Measurements from ENCODE around the gene MBOAT1. TPM values are rescaled to one million over a fixed set of nuclear protein-coding genes. Genes with fewer than 3 reads are reported as not detected.
"Not testable (repeated sequence)": the region's sequence is repeated elsewhere in the genome, so short reads cannot be mapped to it uniquely, and the experiment has no call there.

Gene MBOAT1
- total RNA-seq, 2 experiments from 2014 or later: 13.4 to 14.0 TPM

- H3K27ac Mint-ChIP-seq: no peak overlapping the region
- H3K9me3 Mint-ChIP-seq: no peaks in the 10 kb centered on the region
- H3K27me3 Mint-ChIP-seq: no peaks in the 10 kb centered on the region
- no peak overlapping the region for H3K4me3 Mint-ChIP-seq
- no peak for DNase-seq
- no peaks in the 10 kb centered on the region for H3K36me3 Mint-ChIP-seq
- ChIA-PET CTCF (interaction anchor here (0.8 kb wide), 1 partner anchor 73 kb away, joined by 4 read pairs; no protein-coding TSS in a partner anchor), POLR2A (no interaction called here)
- peaks cover 24% of the 10 kb centered on the region for H3K4me1 Mint-ChIP-seq (ENCODE audit: low read depth)
- intact Hi-C loops (cut with micrococcal nuclease): no loop called here
Measured at GRCh38 chr6:20198775-20199174, 13.5 kb downstream of the MBOAT1 start.

GRCh38 chr6:20198156-20198774 lies 14.0 kb downstream of the MBOAT1 start:
- H3K4me3 Mint-ChIP-seq: no peak overlapping the region
- ChIA-PET CTCF (interaction anchor here (0.8 kb wide), 1 partner anchor 72 kb away, joined by 4 read pairs; no protein-coding TSS in a partner anchor), POLR2A (interaction anchor here (1.0 kb wide), 1 partner anchor 15 kb away, joined by 4 read pairs; the partner anchor contains the start of gene MBOAT1)
- no peak for DNase-seq
- no peak overlapping the region for H3K27ac Mint-ChIP-seq
- H3K36me3 Mint-ChIP-seq: peaks cover under 1% of the 10 kb centered on the region
- no peaks in the 10 kb centered on the region for H3K9me3 Mint-ChIP-seq
- peaks cover 20% of the 10 kb centered on the region for H3K4me1 Mint-ChIP-seq (ENCODE audit: low read depth)
- H3K27me3 Mint-ChIP-seq: no peaks in the 10 kb centered on the region
- intact Hi-C loops (cut with micrococcal nuclease): no loop called here

GRCh38 chr6:20197251-20197650 lies 15.0 kb downstream of the MBOAT1 start:
- ChIA-PET CTCF (no interaction called here), POLR2A (interaction anchor here (1.0 kb wide), 1 partner anchor 16 kb away, joined by 4 read pairs; the partner anchor contains the start of gene MBOAT1)
- no peaks in the 10 kb centered on the region for H3K9me3 Mint-ChIP-seq
- H3K4me3 Mint-ChIP-seq: no peak overlapping the region
- DNase-seq: no peak
- H3K27ac Mint-ChIP-seq: no peak overlapping the region
- peaks cover 19% of the 10 kb centered on the region for H3K4me1 Mint-ChIP-seq (ENCODE audit: low read depth)
- intact Hi-C loops (cut with micrococcal nuclease): no loop called here
- H3K27me3 Mint-ChIP-seq: no peaks in the 10 kb centered on the region
- H3K36me3 Mint-ChIP-seq: peaks cover 5% of the 10 kb centered on the region

- CTCF ChIA-PET: no interaction called here
- Mint-ChIP-seq H3K27me3 (no peaks in the 10 kb centered on the region), H3K4me1 (ENCODE audit: low read depth) (peaks cover 10% of the 10 kb centered on the region), H3K9me3 (no peaks in the 10 kb centered on the region), H3K4me3 (no peak overlapping the region), H3K27ac (no peak overlapping the region), H3K36me3 (peaks cover 9% of the 10 kb centered on the region)
- DNase-seq: no peak
- POLR2A ChIA-PET: interaction anchor here (0.6 kb wide), 1 partner anchor 45 kb away, joined by 4 read pairs; no protein-coding TSS in a partner anchor
- intact Hi-C loops (cut with micrococcal nuclease): no loop called here
Measured at GRCh38 chr6:20192625-20193024, 19.6 kb downstream of the MBOAT1 start.

- ChIA-PET POLR2A (interaction anchor here (0.6 kb wide), 1 partner anchor 44 kb away, joined by 4 read pairs; no protein-coding TSS in a partner anchor), CTCF (no interaction called here)
- H3K36me3 Mint-ChIP-seq: peaks cover 9% of the 10 kb centered on the region
- no peak overlapping the region for H3K27ac Mint-ChIP-seq
- intact Hi-C loops (cut with micrococcal nuclease): no loop called here
- peaks cover 14% of the 10 kb centered on the region for H3K4me1 Mint-ChIP-seq (ENCODE audit: low read depth)
- no peak overlapping the region for H3K4me3 Mint-ChIP-seq
- DNase-seq: no peak
- H3K27me3 Mint-ChIP-seq: no peaks in the 10 kb centered on the region
- no peaks in the 10 kb centered on the region for H3K9me3 Mint-ChIP-seq
Measured at GRCh38 chr6:20191992-20192391, 20.3 kb downstream of the MBOAT1 start.

DNA sequence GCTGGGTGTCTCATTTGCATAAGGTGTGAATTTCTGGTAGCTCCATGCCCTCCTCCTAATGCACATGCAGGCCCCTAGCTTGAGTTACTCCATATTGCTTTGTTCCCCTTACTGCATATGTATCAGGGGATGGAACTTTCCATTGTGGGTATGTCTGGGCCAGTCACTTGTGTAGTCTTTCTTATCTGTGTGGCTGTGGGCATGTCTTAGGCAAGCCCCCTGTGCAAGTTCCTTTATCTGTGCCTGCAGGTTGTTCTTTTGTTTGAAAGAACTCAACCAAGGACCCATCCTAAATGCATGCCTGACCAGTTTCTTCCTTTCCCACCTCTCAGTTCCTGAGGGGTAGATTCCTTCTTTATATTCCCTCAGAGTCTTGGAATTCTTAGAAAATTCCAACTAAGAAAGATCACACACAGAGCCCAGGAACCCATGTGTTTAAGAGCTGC lies 23.6 kb downstream of the MBOAT1 start:
- H3K27ac Mint-ChIP-seq: no peak overlapping the region
- no peaks in the 10 kb centered on the region for H3K27me3 Mint-ChIP-seq
- H3K4me1 Mint-ChIP-seq (ENCODE audit: low read depth): peaks cover 15% of the 10 kb centered on the region
- peaks cover 13% of the 10 kb centered on the region for H3K36me3 Mint-ChIP-seq
- POLR2A ChIA-PET: no interaction called here
- H3K9me3 Mint-ChIP-seq: no peaks in the 10 kb centered on the region
- DNase-seq: no peak
- CTCF ChIA-PET: no interaction called here
- intact Hi-C loops (cut with micrococcal nuclease): no loop called here
- no peak overlapping the region for H3K4me3 Mint-ChIP-seq

DNA sequence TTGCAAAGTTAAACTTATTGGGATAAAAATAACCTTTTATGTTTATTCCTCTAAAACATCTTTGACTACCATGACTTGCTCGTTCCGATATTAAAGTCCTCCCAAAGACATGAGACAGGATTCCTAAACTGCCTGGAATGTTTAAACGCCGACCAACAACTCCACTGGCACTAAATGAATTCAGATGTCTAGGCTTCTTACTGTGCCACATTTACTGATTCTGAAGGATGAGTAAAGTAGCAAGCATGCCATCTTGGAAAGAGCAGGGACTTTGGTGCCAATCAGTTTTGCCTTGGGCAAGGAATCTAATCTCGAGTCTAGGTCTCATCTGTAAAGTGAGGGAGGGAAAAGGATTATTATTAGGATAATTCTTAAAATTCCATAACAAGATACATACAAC lies 25.3 kb downstream of the MBOAT1 start:
- H3K36me3 Mint-ChIP-seq: peaks cover 10% of the 10 kb centered on the region
- DNase-seq: no peak
- no peak overlapping the region for H3K4me3 Mint-ChIP-seq
- peaks cover 7% of the 10 kb centered on the region for H3K4me1 Mint-ChIP-seq (ENCODE audit: low read depth)
- POLR2A ChIA-PET: no interaction called here
- no peak overlapping the region for H3K27ac Mint-ChIP-seq
- no peaks in the 10 kb centered on the region for H3K9me3 Mint-ChIP-seq
- intact Hi-C loops (cut with micrococcal nuclease): no loop called here
- CTCF ChIA-PET: no interaction called here
- no peaks in the 10 kb centered on the region for H3K27me3 Mint-ChIP-seq

DNA sequence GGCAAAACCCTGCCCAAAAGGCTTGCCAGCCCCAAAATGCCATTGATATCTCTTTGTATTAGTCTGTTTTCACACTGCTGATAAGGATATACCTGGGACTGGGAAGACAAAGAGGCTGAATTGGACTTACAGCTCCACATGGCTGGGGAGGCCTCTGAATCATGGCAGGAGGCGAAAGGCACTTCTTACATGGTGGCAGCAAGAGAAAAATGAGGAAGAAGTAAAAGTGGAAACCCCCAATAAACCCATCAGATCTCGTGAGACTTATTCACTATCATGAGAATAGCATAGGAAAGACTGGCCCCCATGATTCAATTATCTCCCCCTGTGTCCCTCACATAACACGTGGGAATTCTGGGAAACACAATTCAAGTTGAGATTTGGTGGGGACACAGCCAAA lies 28.6 kb downstream of the MBOAT1 start:
- Mint-ChIP-seq H3K9me3 (no peaks in the 10 kb centered on the region), H3K4me1 (ENCODE audit: low read depth) (peaks cover 7% of the 10 kb centered on the region), H3K36me3 (peaks cover 12% of the 10 kb centered on the region), H3K27ac (no peak overlapping the region), H3K4me3 (no peak overlapping the region), H3K27me3 (no peaks in the 10 kb centered on the region)
- intact Hi-C loops (cut with micrococcal nuclease): no loop called here
- no peak for DNase-seq
- POLR2A ChIA-PET: no interaction called here
- CTCF ChIA-PET: no interaction called here

DNA sequence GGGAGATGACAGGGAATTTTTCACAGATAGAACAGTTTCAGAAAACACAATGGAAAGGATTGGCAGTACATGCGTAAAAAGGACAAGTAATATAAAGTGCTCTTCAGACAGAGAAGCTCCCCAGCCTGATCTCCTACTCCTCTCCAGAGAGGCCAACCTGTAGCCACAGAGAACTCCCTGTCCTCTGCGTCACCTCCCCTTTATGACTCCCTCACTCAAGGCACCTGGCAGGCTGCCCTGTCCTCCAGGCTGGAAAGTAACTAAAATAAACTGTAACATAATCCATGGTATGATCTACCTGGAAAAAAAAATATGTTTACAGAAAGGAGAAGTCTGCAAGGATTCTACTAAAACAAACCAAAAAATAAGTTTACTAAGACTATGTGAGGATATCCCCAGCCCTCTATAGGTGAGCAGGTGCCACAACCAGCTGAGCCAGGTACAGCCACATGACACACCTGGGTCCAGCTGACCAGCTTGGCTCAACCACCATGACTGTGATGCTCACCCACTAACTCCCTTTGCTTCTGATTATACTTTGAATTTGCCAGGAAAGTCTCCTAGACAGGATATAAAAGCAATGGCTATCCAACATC lies 29.2 kb downstream of the MBOAT1 start:
- Mint-ChIP-seq H3K4me3 (no peak overlapping the region), H3K27me3 (no peaks in the 10 kb centered on the region), H3K9me3 (no peaks in the 10 kb centered on the region), H3K27ac (no peak overlapping the region), H3K36me3 (peaks cover 12% of the 10 kb centered on the region), H3K4me1 (ENCODE audit: low read depth) (peaks cover 7% of the 10 kb centered on the region)
- CTCF ChIA-PET: no interaction called here
- intact Hi-C loops (cut with micrococcal nuclease): no loop called here
- POLR2A ChIA-PET: no interaction called here
- DNase-seq: no peak

GRCh38 chr6:20182069-20182468 lies 30.2 kb downstream of the MBOAT1 start:
- Mint-ChIP-seq H3K4me3 (no peak overlapping the region), H3K27me3 (no peaks in the 10 kb centered on the region), H3K4me1 (ENCODE audit: low read depth) (peaks cover 3% of the 10 kb centered on the region), H3K9me3 (no peaks in the 10 kb centered on the region), H3K36me3 (peaks cover 12% of the 10 kb centered on the region), H3K27ac (no peak overlapping the region)
- CTCF ChIA-PET: no interaction called here
- DNase-seq: no peak
- POLR2A ChIA-PET: no interaction called here
- intact Hi-C loops (cut with micrococcal nuclease): no loop called here

DNA sequence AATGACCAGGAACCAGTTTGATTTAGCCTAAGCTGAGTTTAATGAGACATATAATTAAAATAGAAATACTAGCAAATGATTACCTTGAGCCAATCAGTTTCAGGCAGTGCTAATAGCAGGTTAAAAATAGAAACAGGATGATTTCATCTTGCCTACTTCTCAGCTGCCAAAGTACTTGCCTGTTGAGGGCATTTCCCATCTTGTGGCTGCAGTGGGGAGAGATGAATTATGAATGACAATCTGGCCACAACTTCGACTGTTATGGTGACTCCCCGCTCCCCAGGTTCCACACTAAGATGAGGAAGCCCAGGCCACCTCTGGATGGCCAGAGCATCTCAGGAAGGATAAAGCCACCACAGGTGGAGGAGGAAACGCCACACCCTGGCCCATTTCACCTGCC lies 31.3 kb downstream of the MBOAT1 start:
- no peaks in the 10 kb centered on the region for H3K9me3 Mint-ChIP-seq
- H3K4me1 Mint-ChIP-seq (ENCODE audit: low read depth): peaks cover 2% of the 10 kb centered on the region
- H3K36me3 Mint-ChIP-seq: peaks cover 8% of the 10 kb centered on the region
- POLR2A ChIA-PET: no interaction called here
- no peak overlapping the region for H3K27ac Mint-ChIP-seq
- intact Hi-C loops (cut with micrococcal nuclease): no loop called here
- no peak for DNase-seq
- no peaks in the 10 kb centered on the region for H3K27me3 Mint-ChIP-seq
- CTCF ChIA-PET: no interaction called here
- no peak overlapping the region for H3K4me3 Mint-ChIP-seq

DNA sequence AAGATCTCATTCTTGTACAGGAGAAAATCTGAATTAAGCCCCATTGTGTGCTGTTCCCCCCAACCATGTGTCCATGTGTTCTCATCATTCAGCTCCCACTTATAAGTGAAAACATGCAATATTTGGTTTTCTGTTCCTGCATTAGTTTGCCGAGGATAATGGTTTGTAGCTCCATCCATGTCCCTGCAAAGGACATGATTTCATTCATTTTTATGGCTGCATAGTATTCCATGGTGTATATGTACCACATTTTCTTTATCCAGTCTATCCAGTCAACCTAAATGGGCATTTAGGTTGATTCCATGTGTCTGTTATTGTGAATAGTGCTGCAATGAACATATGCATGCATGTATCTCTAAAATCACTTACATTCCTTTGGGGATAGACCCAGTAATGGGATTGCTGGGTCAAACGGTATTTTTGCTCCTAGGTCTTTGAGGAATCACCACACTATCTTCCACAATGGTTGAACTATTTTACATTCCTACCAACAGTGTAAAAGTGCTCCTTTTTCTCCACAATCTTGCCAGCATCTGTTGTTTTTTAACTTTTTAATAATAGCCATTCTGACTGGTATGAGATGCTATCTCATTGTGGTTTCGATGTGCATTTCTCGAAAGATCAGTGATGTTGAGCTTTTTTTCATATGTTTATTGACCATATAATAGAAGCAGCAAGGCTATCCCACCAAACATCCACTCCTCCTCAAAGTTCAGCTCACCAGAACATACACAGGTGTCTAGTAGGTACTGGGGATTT lies 32.8 kb downstream of the MBOAT1 start:
- DNase-seq; H3K27me3 Mint-ChIP-seq; CTCF ChIA-PET; H3K27ac Mint-ChIP-seq; H3K9me3 Mint-ChIP-seq; H3K4me1 Mint-ChIP-seq (ENCODE audit: low read depth); intact Hi-C loops (cut with micrococcal nuclease); POLR2A ChIA-PET; H3K36me3 Mint-ChIP-seq; H3K4me3 Mint-ChIP-seq: not testable (repeated sequence)
